Choroid plexus epithelial cell (primary cell): ENCODE results near the gene UBALD2.

Experiments used
- DNase-seq: peaks from one replicate; pipeline ENCODE4 v3.0.0-alpha.2; 2010; ENCODE audit warnings: low read depth
- H3K4me3 ChIP-seq: 2 replicates; pipeline ENCODE4 v1.5.1; 2011; ENCODE audit warnings: low read depth, mild to moderate bottlenecking, control low read depth, low read length, moderate library complexity
- CTCF ChIP-seq: conservative IDR thresholded peaks from 2 replicates; pipeline ENCODE4 v1.5.1; 2011; ENCODE audit warnings: low read depth, mild to moderate bottlenecking, control low read depth, inconsistent platforms, low read length, moderate library complexity

The UBALD2 gene

GRCh38 chr17:76272541-76273444 is 7.6 kb downstream of the UBALD2 start:
- no peak for TF ChIP-seq CTCF
- no peak for DNase-seq
- no peak overlapping the region for H3K4me3 ChIP-seq

GRCh38 chr17:76273445-76274111 is 8.4 kb downstream of the UBALD2 start:
- H3K4me3 ChIP-seq: no peak overlapping the region
- TF ChIP-seq CTCF: no peak
- DNase-seq: no peak

- DNase-seq: no peak
- H3K4me3 ChIP-seq: no peak overlapping the region
- no peak for TF ChIP-seq CTCF
Observed at GRCh38 chr17:76274112-76274956, 9.2 kb downstream of the UBALD2 start.

- H3K4me3 ChIP-seq: no peak overlapping the region
- TF ChIP-seq CTCF: no peak
- DNase-seq: no peak
Observed at GRCh38 chr17:76275382-76276068, 10.4 kb downstream of the UBALD2 start.

GRCh38 chr17:76276069-76276431 is 10.9 kb downstream of the UBALD2 start:
- no peak for TF ChIP-seq CTCF
- DNase-seq: no peak
- no peak overlapping the region for H3K4me3 ChIP-seq

- no peak overlapping the region for H3K4me3 ChIP-seq
- no peak for DNase-seq
- TF ChIP-seq CTCF: no peak
Observed at GRCh38 chr17:76276461-76277299, 11.5 kb downstream of the UBALD2 start.
